ENCODE data around the gene CLINT1.
"Not testable (repeated sequence)": the region's sequence is repeated elsewhere in the genome, so short reads cannot be mapped to it uniquely, and the experiment has no call there.

CLINT1 gene

DNA sequence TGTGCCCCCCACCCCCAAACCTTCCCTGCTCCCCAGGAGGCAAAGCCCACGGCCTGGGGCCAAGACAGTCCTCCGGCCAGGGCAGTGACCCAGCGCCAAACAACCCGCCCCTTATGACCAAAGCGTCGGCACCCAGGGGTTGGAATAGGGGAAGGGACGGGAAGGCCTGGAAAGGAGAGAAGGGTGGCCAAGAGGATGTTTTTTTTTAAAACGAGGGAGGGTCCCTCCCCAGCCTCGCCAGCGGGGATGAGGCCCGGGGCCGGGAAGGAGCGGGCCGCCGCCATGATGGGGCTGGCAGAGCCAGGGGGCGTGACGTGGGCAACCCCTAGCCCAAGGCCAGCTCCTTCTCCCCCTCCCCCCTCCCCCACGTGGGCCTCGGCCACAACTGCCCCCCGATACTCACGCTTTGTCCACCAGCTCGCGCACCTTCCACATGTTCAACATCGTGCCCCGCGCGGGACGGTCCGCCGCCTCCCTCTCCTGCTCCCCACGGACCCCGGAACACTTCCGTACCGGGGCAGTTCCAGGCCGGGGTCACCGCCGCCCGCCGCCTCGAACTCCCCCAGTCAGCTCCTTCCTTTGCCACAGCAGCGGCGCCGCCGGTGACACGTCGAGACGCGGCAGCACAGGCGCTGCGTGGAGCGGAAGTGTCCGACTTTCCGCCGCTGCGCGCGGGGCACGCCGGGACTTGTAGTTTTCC lies at the start of gene CLINT1:
TSS of gene CLINT1 (minus strand) at position 619 of the 700 bp plus-strand sequence. CDS start at position 444, 175 bp downstream.
- in situ Hi-C loops (cut with MboI; ENCODE audit: low pct_unique_long_range_greater_than_20kb, low sequenced_read_pairs) = no loop called here
- peak; percentile 93 for DNase-seq

GRCh38 chr5:157908459-157908858 lies 49.5 kb upstream of the CLINT1 start:
- in situ Hi-C loops (cut with MboI; ENCODE audit: low pct_unique_long_range_greater_than_20kb, low sequenced_read_pairs) = no loop called here
- no peak for DNase-seq

DNA sequence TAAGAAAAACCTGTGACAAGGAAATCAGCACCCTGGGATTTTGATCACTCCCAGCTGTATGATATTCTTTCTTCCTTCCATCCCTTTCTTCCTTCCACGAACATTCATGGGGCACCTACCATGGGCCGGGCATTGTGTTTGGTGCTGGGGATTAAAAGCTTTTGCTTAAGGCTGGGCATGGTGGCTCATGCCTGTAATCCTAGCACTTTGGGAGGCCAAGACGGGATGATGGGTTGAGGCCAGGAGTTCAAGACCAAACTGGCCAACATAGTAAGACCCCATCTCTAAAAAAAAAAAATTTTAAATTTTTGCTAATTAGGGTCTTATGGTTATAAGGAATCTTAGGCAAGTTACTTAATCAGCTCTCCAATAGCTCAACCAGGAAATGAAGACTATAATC lies 48.5 kb upstream of the CLINT1 start:
- in situ Hi-C loops (cut with MboI; ENCODE audit: low pct_unique_long_range_greater_than_20kb, low sequenced_read_pairs) = no loop called here
- DNase-seq = no peak

GRCh38 chr5:157903117-157903450 lies 44.1 kb upstream of the CLINT1 start:
- in situ Hi-C loops (cut with MboI; ENCODE audit: low pct_unique_long_range_greater_than_20kb, low sequenced_read_pairs) = no loop called here

GRCh38 chr5:157902449-157903116 lies 43.6 kb upstream of the CLINT1 start:
- in situ Hi-C loops (cut with MboI; ENCODE audit: low pct_unique_long_range_greater_than_20kb, low sequenced_read_pairs) = no loop called here
- DNase-seq = no peak

More at GRCh38 chr5:157903117-157903450, 44.1 kb upstream of the CLINT1 start:
- DNase-seq = no peak

- DNase-seq = no peak
- in situ Hi-C loops (cut with MboI; ENCODE audit: low pct_unique_long_range_greater_than_20kb, low sequenced_read_pairs) = no loop called here
These were observed 41.7 kb upstream of the CLINT1 start for GRCh38 chr5:157900644-157901043.

GRCh38 chr5:157893611-157894010 lies 34.7 kb upstream of the CLINT1 start:
- no peak for DNase-seq
- in situ Hi-C loops (cut with MboI; ENCODE audit: low pct_unique_long_range_greater_than_20kb, low sequenced_read_pairs) = no loop called here

DNA sequence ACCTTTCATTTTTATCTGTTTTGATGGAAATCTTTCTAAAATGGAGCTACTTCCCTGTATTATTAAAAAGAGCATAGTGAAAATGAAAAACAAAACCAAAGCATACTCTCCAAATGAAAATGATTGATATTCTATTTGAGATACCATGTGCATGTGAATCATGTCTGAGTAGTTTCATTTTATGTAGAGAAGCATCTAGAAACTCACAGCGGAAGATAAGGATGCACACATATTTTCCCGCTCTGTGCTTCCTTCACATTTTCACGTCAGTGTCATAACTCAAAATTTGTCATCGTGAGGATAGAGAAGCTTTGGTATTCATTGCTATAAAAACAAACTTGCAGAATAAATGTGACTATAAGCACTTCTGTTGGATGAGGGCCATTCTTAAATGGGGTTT lies 34.0 kb upstream of the CLINT1 start:
- in situ Hi-C loops (cut with MboI; ENCODE audit: low pct_unique_long_range_greater_than_20kb, low sequenced_read_pairs) = no loop called here
- DNase-seq = no peak

DNA sequence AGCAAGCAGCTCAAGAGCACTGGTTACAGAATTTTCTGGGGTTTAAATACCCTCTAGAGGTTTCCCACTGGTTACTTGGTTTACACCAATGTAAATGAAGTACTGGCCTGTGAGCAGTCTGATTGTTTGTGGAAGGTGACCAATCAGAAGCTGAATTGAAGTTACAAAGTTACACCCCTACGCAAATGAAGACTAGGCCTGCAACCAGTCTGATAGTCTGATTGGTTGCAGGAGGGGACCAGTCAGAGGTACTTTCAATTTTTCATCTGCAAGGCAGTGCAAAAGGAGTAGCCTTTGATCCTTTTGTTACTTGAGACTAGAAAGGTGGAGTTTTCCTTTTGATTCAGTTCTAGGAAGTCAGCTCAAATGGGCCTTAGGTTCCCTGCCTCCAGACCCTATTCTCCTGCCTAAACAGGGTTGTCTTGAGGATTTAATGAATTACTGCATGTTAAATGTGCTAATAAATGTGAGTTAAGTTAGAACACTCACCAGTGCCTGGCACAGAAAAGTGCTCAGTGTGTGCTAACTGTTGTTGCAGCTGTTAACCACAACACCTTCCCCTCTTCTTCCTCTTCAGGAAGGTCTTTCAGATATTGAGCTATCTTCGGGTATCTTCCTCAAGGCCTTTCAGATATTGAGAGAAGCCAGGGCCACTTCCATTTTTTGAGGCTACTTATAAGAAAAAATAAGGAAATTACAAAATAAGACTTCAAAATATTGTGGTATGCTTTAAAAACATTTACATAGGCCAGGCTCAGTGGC lies 32.1 kb upstream of the CLINT1 start:
- in situ Hi-C loops (cut with MboI; ENCODE audit: low pct_unique_long_range_greater_than_20kb, low sequenced_read_pairs) = no loop called here
- DNase-seq = peak; percentile 26

DNA sequence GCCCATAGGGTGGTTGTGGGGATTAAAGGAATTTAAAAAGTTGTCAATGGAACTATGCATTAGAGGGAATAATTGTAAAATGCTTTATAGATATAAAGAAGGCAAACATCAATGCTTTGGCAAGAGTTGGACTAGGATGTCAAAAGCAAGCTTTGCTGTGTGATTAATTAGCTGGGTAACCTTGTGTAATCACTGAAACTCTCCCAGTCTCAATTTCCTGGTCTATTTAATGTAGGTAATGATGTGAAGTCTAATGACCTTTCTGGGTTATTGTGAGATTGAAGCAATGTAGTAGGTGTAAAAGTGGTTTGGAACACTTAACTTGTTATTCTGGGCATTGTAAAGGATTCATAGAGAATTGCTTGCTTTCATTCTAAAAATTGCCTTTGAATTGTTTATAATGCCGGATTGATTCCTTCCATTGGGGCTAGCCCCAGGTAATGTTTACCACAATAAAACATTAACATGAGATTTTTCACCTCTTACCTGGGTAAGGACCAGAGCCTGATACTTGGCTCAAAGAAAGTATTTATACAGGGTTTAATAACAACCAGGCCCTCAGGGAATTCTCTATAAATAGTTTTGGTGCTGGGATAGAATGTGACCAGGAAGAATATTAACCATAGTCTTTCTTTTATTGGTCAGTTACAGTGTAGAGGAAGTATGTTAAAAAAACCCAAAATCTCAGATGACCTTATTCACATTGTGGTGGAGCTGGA lies 30.0 kb upstream of the CLINT1 start:
- DNase-seq = no peak
- in situ Hi-C loops (cut with MboI; ENCODE audit: low pct_unique_long_range_greater_than_20kb, low sequenced_read_pairs) = no loop called here

DNA sequence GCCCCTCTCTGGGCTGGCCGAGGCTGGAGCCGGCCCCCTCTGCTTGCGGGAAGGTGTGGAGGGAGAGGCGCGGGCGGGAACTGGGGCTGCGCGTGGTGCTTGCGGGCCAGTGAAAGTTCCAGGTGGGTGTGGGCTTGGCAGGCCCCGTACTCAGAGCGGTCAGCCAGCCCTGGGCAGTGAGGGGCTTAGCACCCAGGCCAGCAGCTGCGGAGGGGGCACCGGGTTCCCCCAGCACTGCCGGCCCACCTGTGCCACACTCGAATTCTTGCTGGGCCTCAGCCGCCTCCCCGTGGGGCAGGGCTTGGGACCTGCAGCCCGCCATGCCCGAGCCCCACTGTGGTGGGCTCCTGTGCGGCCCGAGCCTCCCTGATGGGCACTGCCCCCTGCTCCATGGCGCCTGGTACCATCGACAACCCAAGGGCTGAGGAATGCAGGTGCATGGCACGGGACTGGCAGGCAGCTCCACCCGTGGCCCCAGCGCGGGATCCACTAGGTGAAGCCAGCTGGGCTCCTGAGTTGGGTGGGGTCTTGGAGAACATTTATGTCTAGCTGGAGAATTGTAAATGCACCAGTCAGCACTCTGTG lies 27.9 kb upstream of the CLINT1 start:
- no peak for DNase-seq
- in situ Hi-C loops (cut with MboI; ENCODE audit: low pct_unique_long_range_greater_than_20kb, low sequenced_read_pairs) = no loop called here

- in situ Hi-C loops (cut with MboI; ENCODE audit: low pct_unique_long_range_greater_than_20kb, low sequenced_read_pairs); DNase-seq: not testable (repeated sequence)
These were observed 26.1 kb upstream of the CLINT1 start for GRCh38 chr5:157885051-157885450.

DNA sequence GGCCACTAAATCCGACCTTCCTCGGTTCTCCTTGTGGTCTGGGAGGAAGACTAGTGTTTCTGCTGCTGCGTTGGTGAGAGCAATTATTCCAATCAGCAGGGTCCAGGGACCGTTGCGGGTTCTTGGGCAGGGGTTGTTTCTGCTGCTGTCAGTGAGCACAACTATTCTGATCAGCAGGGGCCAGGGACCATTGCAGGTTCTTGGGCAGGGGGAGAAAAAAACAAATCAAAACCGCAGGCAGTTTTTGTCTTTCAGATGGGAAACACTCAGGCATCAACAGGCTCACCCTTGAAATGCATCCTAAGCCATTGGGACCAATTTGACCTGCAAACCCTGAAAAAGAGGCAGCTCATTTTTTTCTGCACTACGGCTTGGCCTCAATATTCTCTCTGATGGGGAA lies 22.6 kb upstream of the CLINT1 start:
- DNase-seq; in situ Hi-C loops (cut with MboI; ENCODE audit: low pct_unique_long_range_greater_than_20kb, low sequenced_read_pairs): not testable (repeated sequence)

DNA sequence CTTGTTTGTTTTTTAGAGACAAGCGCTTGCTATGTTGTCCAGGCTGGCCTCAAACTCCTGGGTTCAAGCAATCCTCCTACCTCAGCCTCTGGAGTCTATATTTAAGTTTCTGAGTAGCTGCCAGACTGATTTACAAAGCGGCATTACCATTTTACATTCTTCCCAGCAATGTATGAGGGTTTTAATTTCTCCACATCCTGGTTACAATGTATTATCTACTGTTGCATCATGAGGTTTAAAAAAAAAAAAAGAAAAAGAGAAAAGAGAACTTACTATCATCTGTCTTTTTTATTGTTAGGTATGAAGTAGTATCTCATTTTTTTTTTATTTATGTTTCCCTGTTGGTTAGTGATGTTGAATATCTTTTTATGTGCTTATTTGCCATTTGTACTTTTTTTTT lies 18.9 kb upstream of the CLINT1 start:
- no peak for DNase-seq
- in situ Hi-C loops (cut with MboI; ENCODE audit: low pct_unique_long_range_greater_than_20kb, low sequenced_read_pairs) = no loop called here

DNA sequence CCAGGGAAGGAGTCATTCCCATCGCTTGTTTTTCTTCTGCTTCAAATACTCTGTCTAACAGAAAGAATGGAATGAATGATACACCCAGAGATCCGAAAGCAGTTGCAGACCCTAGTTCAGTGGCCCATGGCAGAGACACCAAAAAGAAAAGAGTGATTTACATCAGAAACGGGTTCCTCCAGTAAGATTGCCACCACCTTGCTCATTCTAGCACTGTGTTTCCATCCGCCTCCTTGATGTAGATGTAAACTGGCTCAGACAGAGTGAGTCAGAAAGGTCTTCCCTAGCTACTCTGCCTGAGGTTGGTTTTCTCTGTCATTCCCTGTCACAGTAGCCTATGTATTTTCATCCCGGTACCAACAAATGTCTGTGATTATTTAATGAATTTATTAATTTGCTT lies 15.9 kb upstream of the CLINT1 start:
- DNase-seq = no peak
- in situ Hi-C loops (cut with MboI; ENCODE audit: low pct_unique_long_range_greater_than_20kb, low sequenced_read_pairs) = no loop called here

DNA sequence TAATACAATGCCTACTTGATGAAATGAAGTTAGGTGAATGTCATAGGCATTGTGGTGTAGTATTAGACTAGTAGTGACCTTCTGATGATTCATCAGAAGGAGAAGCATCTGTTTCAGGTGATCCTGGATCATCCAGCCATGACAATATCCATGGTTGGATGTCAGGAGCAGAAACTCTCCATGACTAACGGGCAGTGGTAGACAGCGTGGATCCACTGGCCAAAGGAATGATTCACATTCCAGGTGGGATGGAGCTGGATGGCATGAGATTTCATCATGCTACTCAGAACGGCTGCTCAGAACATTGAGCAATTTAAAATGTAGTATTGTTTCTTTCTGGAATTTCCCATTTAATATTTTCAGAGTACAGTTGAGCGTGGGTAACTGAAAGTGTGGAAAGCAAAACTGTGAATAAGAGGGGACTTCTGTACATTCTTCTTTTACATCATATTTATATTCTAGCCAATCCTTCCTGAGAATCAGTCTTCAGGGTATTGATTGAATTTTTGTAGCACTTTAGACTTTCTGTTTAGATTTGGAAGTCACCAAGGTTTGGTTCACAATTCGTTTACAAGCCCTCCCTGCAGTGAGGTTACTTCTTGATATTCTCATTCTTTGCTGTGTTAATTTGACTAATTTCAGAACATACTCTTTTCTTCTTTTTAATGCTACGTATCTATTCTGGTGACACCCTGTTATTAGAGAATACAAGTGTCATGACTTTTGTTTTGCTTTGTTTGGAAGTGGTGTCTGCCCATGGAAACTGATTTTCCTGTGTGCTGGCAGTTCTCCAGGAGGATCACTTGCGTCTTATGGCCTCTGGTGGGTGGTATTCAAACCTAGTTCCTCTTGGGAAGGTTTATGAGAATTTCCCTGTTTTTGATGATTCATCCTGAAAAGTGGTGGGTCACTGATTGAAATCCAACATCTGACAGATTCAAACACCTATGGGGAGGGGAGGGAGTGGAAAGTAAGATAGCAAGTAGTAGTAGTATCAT lies 12.2 kb upstream of the CLINT1 start:
- DNase-seq = peak; percentile 25
- in situ Hi-C loops (cut with MboI; ENCODE audit: low pct_unique_long_range_greater_than_20kb, low sequenced_read_pairs) = no loop called here

DNA sequence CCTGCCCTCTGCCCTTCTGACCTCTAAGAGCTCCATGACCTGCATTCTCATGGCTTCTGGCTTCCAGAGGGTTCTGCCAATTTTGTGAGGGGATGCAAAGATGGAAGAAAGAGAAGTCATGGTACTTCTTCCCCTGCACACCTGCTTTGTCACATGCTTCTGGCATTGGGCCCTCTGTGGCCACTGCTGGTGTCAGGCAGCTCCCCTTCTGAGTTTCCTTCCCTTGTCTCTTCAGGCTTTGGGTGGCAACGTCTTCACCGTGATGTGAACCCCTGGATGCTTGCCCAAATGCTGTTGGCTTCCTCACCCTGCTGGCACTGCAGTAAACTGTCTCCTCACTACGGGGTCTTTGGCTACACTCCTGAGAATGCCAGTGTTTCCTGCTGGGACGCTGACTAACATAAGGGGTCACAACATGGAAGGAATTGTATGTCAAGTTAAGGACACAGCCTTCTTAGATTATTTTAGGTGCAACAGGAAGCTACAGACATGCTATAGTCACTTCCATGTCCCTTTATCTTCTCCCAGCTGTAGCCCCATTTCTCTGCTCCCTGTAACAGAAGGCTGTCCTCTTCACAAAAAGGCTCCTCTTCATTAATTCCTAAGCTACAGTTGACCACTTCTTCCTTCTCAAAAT lies 8.9 kb upstream of the CLINT1 start:
- in situ Hi-C loops (cut with MboI; ENCODE audit: low pct_unique_long_range_greater_than_20kb, low sequenced_read_pairs) = no loop called here
- no peak for DNase-seq

DNA sequence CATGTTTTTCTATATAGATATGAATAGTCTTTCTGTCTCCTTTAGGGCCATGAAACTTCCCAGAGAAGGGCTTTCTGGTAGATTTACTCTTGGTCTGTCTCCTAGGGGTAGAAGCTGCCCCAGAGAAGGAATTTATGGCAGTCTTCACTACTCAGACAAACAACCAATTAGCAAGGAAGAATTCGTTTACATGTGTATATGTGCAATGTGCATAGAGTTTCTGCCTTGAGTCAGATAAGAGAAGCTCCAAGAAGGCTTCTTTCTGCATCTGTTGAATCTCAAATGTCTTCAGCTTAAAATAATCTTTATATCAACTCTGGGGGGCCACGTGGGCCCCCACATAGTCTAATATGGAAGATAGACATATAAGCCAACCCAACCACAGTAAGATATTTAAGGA lies 7.6 kb upstream of the CLINT1 start:
- in situ Hi-C loops (cut with MboI; ENCODE audit: low pct_unique_long_range_greater_than_20kb, low sequenced_read_pairs) = no loop called here
- DNase-seq = no peak

All from KBM-7 (cell line).